GM19463 (cell line): ENCODE data around the gene ZNF577.

ENCODE experiments used
- ATAC-seq: cut with Tn5 transposase; IDR thresholded peaks from one replicate; pipeline ENCODE4 v1.9.1; 2021; ENCODE audit warnings: mild to moderate bottlenecking, moderate library complexity; ENCODE audit not compliant: unreplicated experiment

ZNF577 gene

GRCh38 chr19:51873097-51873496, 14.7 kb downstream of the ZNF577 start:
- no peak for ATAC-seq

GRCh38 chr19:51861870-51862622, 25.7 kb downstream of the ZNF577 start:
- no peak for ATAC-seq

- ATAC-seq, result no peak
Measured at GRCh38 chr19:51837145-51837544, 50.6 kb downstream of the ZNF577 start.

GRCh38 chr19:51830274-51830673, 57.5 kb downstream of the ZNF577 start:
- no peak for ATAC-seq

GRCh38 chr19:51824281-51825005, 63.3 kb downstream of the ZNF577 start:
- no peak for ATAC-seq

GRCh38 chr19:51822946-51823345, 64.8 kb downstream of the ZNF577 start:
- no peak for ATAC-seq

- no peak for ATAC-seq
Measured at GRCh38 chr19:51822325-51822724, 65.4 kb downstream of the ZNF577 start.

GRCh38 chr19:51821921-51822320, 65.8 kb downstream of the ZNF577 start:
- no peak for ATAC-seq

- ATAC-seq, result no peak
Measured at GRCh38 chr19:51821456-51821855, 66.3 kb downstream of the ZNF577 start.
